Thyroid gland (tissue), 4 donors: ENCODE measurements around the gene GHRL. TPM values are rescaled to one million over a fixed set of nuclear protein-coding genes. Genes with fewer than 3 reads are reported as not detected.

Experiments used
- DNase-seq, 2 donors: peaks; one replicate each; pipeline ENCODE4 v3.0.0-alpha.2; 2019
- H3K27ac ChIP-seq, 3 donors: fragments of 200-600 bp; sonication (generic); 1 replicate in 2 of 3; 2 replicates in 1 of 3; pipeline ENCODE4 v1.5.1; 2016 to 2019; ENCODE audit warnings: mild to moderate bottlenecking in 1 of 3, moderate library complexity in 1 of 3
- H3K27me3 ChIP-seq: fragments of 200-600 bp; sonication (generic); one replicate; pipeline ENCODE4 v1.5.1; 2019
- H3K36me3 ChIP-seq, 2 donors: fragments of 200-600 bp; sonication (generic); one replicate each; pipeline ENCODE4 v1.5.1; 2016 to 2019
- H3K4me1 ChIP-seq, 2 donors: fragments of 200-600 bp; sonication (generic); one replicate each; pipeline ENCODE4 v1.5.1; 2017 to 2019
- H3K4me3 ChIP-seq, 3 donors: fragments of 200-600 bp; sonication (generic); replicated peaks in 1 of 3; 1 replicate in 2 of 3; 2 replicates in 1 of 3; pipeline ENCODE4 v1.5.1; 2016; ENCODE audit warnings: mild to moderate bottlenecking in 1 of 3
- H3K9me3 ChIP-seq: fragments of 200-600 bp; sonication (generic); one replicate; pipeline ENCODE4 v1.5.1; 2017
- POLR2A ChIP-seq, 2 donors: fragments of 450-650 bp; IDR thresholded peaks; one replicate each; pipeline ENCODE4 v1.6.1; 2017; ENCODE audit warnings: antibody characterized with exemption in 2 of 2, mild to moderate bottlenecking in 2 of 2, moderate library complexity in 1 of 2
- WGBS, 2 donors: methylation state at CpG; one replicate each; pipeline ENCODE4 v1.1.5; 2017; 5-methylcytosine and 5-hydroxymethylcytosine counted together
- intact Hi-C: fragments of 100-400 bp; cut with DNase I; formaldehyde crosslinking; loops from one replicate; pipeline ENCODE4 v1.15.1; 2023
- total RNA-seq, 4 donors: library from RNA; depleted of rRNA; stranded (reverse); fragments of >200 nt; gene quantifications; one replicate each; pipeline ENCODE4 v1.2.3, GENCODE V29; 2016
- TF ChIP-seq, protein P1 (sequence below), 6 experiments: fragments of 200-600 bp in 3 of 6; fragments of 450-650 bp in 3 of 6; sonication (generic) in 3 of 6; IDR thresholded peaks; one replicate each; pipeline ENCODE4 v1.5.1; 2016 to 2019; ENCODE audit warnings: antibody characterized with exemption in 6 of 6, mild to moderate bottlenecking in 2 of 6, inconsistent platforms in 1 of 6, moderate library complexity in 1 of 6

The GHRL gene
- total RNA-seq, 4 donors from 2014 or later = 0.56 to 1.2 (median 1.1) TPM; not detected in 1

DNA sequence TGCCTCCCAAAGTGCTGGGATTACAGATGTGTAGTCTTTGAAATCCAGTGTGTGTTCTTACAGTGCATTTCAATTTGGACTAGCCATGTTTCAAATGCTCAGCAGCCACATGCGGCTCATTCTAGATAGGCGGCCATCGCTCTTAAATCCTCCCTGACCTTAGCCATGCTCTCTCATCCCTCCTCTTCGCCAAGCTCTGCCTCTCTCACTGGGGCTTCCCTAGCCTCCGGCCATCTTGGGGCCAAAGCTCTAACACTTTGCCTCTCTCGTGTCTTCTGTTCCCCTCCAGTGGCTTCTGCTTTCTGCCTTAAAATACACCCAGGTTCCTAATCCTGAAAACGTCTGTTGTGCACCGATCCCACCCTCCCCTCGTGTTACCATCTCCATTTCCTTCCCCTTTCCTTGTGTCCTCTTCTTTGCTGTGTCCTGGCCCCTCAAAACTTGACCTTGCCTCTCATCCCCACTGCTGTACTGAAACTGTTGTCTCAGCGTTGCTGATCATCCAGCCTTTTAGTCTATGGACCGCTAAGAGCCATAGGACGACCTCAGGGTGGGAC is 1.4 kb upstream of the GHRL start:
- Histone ChIP-seq H3K27me3 (no peaks in the 10 kb centered on the region), H3K36me3 (peaks cover 0 to 5% of the 10 kb centered on the region in 2 donors), H3K4me3 (no peak overlapping the region), H3K4me1 (no peaks in the 10 kb centered on the region), H3K27ac (no peak overlapping the region), H3K9me3 (no peaks in the 10 kb centered on the region)
- DNase-seq = no peak
- 89% methylated on average over 12 of the region's 12 CpGs for WGBS, 2 donors
- intact Hi-C loops = no loop called here
- no peak for TF ChIP-seq POLR2A (IDR thresholded peaks at IDR 0.05)
- TF ChIP-seq, protein P1, sequence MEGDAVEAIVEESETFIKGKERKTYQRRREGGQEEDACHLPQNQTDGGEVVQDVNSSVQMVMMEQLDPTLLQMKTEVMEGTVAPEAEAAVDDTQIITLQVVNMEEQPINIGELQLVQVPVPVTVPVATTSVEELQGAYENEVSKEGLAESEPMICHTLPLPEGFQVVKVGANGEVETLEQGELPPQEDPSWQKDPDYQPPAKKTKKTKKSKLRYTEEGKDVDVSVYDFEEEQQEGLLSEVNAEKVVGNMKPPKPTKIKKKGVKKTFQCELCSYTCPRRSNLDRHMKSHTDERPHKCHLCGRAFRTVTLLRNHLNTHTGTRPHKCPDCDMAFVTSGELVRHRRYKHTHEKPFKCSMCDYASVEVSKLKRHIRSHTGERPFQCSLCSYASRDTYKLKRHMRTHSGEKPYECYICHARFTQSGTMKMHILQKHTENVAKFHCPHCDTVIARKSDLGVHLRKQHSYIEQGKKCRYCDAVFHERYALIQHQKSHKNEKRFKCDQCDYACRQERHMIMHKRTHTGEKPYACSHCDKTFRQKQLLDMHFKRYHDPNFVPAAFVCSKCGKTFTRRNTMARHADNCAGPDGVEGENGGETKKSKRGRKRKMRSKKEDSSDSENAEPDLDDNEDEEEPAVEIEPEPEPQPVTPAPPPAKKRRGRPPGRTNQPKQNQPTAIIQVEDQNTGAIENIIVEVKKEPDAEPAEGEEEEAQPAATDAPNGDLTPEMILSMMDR (IDR thresholded peaks at IDR 0.05) = no peak

GRCh38 chr3:10291641-10292040 is 1.1 kb downstream of the GHRL start:
- DNase-seq = no peak
- intact Hi-C loops = no loop called here
- Histone ChIP-seq H3K36me3 (peaks cover 0 to under 1% of the 10 kb centered on the region in 2 donors), H3K27ac (no peak overlapping the region), H3K27me3 (no peaks in the 10 kb centered on the region), H3K9me3 (no peaks in the 10 kb centered on the region), H3K4me1 (no peaks in the 10 kb centered on the region), H3K4me3 (no peak overlapping the region)
- 86 to 95% methylated on average over 6 of the region's 6 CpGs for WGBS, 2 donors
- TF ChIP-seq, protein P1 (IDR thresholded peaks at IDR 0.05) = no peak
- TF ChIP-seq POLR2A (IDR thresholded peaks at IDR 0.05) = no peak

DNA sequence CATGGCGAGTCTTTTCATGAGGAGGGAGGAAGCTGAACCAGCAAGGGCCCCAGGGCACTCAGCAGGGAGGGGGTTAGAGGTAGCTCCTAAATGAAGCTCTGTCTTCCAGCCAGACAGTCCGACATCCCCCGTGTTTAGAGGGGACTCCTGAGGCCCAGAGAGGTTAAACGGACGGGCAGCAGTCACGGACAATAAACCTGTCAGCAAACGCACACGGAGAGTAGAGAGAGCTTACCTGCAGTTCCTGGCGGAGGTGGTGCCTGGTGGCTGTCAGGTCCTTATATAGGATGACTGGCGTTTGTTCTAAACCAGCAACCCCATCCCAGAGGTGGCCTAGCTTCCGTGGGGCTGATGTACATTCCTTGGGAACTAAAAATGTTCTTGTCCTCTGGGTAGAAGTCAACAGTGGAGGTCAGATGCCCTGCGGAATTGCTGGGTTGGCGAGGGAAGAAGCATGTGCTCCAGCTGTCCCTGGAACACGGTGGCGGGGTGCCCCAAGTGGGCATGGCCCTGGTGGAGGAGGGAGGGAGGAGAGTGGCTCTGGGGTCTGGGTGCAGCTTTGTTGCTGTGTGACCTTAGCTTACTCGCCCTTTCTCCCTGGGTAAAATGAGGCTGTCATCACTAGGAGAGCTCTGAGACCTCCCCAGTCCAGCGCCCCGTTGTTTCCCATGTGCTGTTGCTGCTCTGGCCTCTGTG is 2.1 kb downstream of the GHRL start:
- no peak for DNase-seq
- H3K27me3 ChIP-seq = no peaks in the 10 kb centered on the region
- H3K27ac ChIP-seq = no peak overlapping the region
- no peaks in the 10 kb centered on the region for H3K9me3 ChIP-seq
- TF ChIP-seq POLR2A (IDR thresholded peaks at IDR 0.05) = no peak
- intact Hi-C loops = no loop called here
- no peaks in the 10 kb centered on the region for H3K36me3 ChIP-seq
- 76 to 79% methylated on average over 16 to 18 of the region's 18 CpGs for WGBS, 2 donors
- no peak overlapping the region for H3K4me3 ChIP-seq
- no peaks in the 10 kb centered on the region for H3K4me1 ChIP-seq

DNA sequence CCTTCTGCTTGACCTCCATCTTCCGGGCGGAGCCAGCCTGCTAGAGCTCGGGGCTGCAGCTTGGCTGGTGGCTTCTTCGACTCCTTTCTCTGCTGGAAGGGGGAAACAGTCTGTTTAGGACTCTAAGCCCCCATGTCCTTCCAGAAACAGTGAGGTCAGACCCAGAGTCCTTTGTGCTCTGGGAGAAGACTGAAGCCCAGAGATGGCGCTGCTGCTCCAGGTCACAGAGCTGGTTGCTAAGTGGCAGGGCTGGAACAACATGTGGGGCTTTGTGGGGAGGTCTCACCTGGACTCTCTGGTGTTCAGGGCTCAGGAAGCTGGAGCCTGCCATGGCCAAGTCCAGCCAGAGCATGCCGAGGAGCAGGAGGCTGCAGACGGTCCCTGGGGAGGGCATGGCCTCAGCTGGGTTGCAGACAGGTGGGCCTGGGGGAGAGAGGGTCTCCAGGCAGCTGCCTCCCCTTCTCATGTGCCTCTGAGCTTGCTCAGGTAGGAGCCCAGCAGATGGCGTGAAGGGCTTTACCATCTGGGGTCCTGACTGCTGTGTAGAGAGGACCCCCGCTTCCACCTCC is 2.9 kb downstream of the GHRL start:
- WGBS, 2 donors = 82 to 83% methylated on average over 8 to 9 of the region's 9 CpGs
- H3K4me3 ChIP-seq = no peak overlapping the region
- no peaks in the 10 kb centered on the region for H3K9me3 ChIP-seq
- intact Hi-C loops = no loop called here
- DNase-seq = no peak
- H3K27me3 ChIP-seq = no peaks in the 10 kb centered on the region
- no peaks in the 10 kb centered on the region for H3K36me3 ChIP-seq
- H3K27ac ChIP-seq = no peak overlapping the region
- TF ChIP-seq POLR2A (IDR thresholded peaks at IDR 0.05) = no peak
- TF ChIP-seq, protein P1 (IDR thresholded peaks at IDR 0.05) = no peak
- no peaks in the 10 kb centered on the region for H3K4me1 ChIP-seq

DNA sequence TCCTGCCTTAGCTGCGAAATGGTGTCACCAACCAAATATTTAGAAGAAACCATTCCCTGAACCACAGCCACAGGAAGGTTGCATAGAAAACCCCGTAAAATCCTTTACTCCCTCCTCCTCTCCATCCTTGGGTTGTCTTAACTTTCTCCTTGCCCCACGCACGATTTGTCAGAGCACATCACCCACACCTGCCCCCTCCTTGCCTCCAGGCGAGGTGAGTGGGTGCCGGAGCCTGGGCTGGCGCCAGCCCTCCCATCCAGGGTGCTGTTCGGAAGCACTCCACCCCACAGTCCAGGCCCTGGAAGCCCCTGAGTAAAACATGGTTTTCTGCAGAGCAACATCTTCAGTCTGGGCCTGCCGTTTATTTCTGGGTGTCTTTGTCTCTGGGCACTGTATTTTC is 3.7 kb downstream of the GHRL start:
- Histone ChIP-seq H3K27me3 (no peaks in the 10 kb centered on the region), H3K36me3 (no peaks in the 10 kb centered on the region), H3K4me1 (peaks cover 1 to 4% of the 10 kb centered on the region in 2 donors), H3K4me3 (no peak overlapping the region), H3K27ac (no peak overlapping the region), H3K9me3 (no peaks in the 10 kb centered on the region)
- no peak for DNase-seq
- TF ChIP-seq POLR2A (IDR thresholded peaks at IDR 0.05) = no peak
- TF ChIP-seq, protein P1 (IDR thresholded peaks at IDR 0.05) = no peak
- intact Hi-C loops = no loop called here
- WGBS, 2 donors = 89 to 92% methylated on average over 9 of the region's 9 CpGs
